Ovary (tissue), 3 donors: ENCODE data around the gene CDH24.

Experiments
- CTCF ChIP-seq, 3 donors: fragments of 450-650 bp in 2 of 3; fragments of 200-600 bp in 1 of 3; IDR thresholded peaks; one replicate each; pipeline versions ENCODE4 v1.5.1 to v1.8.0; 2016 to 2022; ENCODE audit warnings: antibody characterized with exemption in 3 of 3, mild to moderate bottlenecking in 1 of 3
- POLR2A ChIP-seq: fragments of 450-650 bp; IDR thresholded peaks from one replicate; pipeline ENCODE4 v1.6.1; 2017; ENCODE audit warnings: antibody characterized with exemption, mild to moderate bottlenecking, moderate library complexity
- donor health status: DM: no; HTN: no; CAD: no.

GRCh38 chr14:23093104-23093503 lies 35.8 kb upstream of the CDH24 start:
- no peak for TF ChIP-seq CTCF (IDR thresholded peaks at IDR 0.05)
- TF ChIP-seq POLR2A = no peak
